Measurements from ENCODE around the gene DSTN.

Gene DSTN

DNA sequence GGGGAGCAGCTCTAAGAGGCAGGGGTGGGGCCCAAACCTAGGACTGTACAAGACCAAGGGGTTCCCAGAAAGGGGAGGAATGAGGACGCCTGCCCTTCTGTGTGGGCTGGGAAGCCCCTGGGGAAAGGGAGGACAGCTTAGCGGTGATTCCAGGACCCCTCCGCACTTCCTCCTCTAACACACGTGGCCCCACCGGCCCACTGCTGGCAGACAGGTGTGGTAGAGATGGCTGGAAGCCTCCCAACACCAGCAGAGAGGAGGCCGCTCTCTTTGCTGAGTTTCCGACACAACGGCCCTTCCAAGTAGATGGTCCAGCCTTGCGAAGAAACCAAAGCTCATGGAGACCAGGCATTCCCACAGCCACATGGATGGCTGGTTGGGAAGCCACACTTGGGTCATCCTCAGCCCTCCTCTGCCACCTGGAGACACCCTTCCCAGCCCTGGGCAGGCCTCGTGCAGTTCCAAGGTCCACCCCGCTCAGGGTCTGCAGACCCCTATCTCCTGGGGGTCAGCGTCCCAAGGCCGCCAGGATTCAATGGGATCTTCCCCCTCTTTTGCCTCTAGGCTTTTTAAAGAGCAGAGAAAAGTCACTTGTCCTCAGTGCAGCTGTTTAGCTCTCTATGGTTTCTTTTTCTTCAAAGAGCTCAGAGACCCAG, 68.2 kb downstream of the DSTN start:
- DNase-seq (ENCODE audit: low spot score) = no peak

DNA sequence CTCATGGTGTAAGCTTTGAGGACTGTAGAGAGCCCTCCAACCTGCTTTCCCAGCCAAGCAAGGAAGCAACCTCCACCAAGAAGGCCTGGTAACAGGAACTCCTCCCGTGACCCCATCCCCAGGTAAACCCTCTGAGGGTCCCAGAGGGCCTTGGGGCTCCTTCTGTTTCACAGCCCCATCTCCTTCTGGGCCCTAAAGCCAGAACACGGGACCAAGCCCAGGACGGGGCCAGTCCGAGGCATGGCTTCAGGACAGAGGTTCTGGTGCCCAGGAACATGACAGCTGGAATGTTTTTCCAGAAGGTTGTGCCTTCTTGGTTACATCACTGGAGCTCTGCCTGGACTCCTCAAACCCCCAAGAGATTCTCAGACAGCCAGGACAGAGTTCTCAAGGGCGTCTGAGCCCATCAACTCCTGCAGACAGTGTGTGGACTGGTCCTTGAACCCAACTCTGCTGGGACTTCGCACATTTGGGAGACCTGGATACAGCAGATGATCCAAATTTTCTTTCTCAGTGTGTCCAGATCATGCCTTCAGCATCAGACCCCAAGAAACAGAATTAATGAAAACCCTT, 69.0 kb downstream of the DSTN start:
- no peak for DNase-seq (ENCODE audit: low spot score)

- no peak for DNase-seq (ENCODE audit: low spot score)
Measured at GRCh38 chr20:17640146-17640874, 70.4 kb downstream of the DSTN start.

GRCh38 chr20:17640875-17641378, 71.1 kb downstream of the DSTN start:
- DNase-seq (ENCODE audit: low spot score) = no peak

DNA sequence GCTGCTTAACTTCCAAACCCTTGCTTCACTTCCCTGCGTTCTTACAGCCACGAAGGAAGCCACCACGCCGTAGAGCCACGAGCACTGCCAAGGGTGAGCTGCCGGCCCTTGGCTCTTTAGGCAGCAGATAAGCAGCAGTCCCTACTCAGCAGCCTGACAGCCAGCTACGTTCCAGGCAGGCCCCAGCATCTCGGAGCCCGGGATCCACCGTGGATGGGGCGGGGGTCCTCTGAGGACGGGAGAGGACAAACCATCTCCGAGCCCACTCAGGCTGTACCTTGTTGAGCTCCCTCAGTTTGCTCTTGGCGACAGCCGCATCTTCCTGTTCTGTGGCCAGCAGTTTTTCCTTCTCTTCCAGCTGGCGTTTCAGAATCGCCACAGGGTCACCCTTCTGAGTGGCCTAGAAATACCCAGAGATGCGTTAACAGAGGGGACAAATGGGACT, 71.7 kb downstream of the DSTN start:
- no peak for DNase-seq (ENCODE audit: low spot score)

DNA sequence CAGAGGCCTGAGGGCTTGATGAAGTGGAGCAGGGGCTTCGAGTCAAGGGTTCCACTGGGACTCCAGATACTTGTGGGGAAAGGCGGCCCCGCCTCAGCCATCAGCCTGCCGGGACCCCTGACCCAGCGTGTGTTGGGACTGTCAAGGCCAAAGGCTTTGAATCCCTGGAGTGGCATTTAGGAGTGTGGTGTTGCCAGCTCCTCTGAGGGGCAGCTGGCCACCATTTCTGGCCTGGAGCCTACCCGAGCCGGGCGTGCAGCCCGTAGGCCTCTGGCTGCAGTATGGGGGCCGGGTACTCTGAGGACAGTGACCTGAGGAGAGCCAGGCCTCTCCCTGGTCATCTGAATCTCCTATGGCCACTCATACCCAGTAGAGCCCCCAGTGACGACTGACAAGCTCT, 72.1 kb downstream of the DSTN start:
- no peak for DNase-seq (ENCODE audit: low spot score)

- no peak for DNase-seq (ENCODE audit: low spot score)
Measured at GRCh38 chr20:17642404-17643269, 72.8 kb downstream of the DSTN start.

DNA sequence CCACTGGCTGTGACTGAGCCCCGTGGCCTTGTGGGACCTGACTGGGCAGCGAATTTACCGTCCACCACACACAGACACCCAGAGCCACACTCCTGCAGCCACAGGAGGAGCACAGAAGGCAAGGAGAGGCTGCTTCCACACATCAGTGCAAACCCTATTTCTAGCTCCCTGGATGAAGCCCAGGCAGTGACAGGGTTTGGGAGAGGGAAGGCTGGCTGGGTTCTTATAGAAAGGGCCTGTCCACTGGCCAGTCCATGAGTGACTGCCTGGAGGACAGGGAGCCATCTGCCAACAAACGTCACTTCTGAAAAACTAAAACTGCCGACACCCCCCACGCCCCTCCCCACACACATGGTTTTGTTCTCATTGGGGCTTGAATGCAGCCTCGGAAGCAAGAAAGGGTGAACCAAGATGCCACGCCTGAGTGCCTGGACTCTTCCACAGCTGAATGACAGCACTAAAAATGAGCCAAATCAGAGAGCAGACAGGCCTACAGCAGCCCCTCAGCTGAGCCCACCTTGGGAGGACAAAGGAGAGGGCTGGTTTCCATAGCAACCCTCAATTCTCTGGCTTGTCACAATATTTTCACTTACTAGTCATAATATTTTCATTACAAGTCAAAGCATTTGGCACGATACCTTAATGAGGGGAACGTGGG, 73.8 kb downstream of the DSTN start:
- DNase-seq (ENCODE audit: low spot score) = no peak

DNA sequence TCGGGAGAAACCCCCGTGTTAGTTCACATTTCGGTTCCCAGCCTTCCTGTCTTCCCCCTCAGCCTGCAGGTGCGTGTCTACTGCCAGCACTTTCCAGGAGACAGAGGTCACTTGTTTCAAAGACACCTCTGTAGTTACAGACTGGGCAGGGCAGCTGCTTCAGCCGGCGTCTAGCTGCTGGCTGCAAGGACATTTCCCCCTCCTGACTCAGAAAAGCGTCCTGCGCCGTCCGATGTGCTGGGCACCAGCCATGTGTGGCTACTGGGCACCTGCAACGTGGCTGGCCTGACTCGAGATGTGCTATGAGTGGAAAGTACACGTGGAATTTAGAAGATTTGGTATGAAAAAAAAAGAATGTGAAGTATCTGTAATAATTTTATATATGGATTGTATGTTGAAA, 74.6 kb downstream of the DSTN start:
- DNase-seq (ENCODE audit: low spot score) = no peak

DNA sequence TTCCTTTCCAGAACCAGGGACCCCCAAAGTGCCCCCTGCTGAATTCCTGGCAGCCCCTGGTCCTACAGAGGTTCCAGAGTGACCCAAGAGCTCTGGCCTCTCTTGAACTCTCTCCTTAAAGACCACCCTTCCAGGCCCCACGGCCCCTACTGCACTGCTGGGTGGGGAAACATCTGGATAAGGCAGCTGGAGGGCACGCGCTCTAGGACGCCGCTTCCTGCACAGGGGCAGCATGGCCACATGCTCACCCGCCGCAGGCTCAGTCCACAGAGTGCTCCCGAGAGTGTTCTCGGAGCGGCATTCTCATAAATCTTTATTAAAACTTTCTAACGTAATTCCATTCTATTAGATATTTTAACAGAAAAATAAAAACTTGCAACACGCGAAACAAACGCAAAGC, 75.1 kb downstream of the DSTN start:
- no peak for DNase-seq (ENCODE audit: low spot score)

DNA sequence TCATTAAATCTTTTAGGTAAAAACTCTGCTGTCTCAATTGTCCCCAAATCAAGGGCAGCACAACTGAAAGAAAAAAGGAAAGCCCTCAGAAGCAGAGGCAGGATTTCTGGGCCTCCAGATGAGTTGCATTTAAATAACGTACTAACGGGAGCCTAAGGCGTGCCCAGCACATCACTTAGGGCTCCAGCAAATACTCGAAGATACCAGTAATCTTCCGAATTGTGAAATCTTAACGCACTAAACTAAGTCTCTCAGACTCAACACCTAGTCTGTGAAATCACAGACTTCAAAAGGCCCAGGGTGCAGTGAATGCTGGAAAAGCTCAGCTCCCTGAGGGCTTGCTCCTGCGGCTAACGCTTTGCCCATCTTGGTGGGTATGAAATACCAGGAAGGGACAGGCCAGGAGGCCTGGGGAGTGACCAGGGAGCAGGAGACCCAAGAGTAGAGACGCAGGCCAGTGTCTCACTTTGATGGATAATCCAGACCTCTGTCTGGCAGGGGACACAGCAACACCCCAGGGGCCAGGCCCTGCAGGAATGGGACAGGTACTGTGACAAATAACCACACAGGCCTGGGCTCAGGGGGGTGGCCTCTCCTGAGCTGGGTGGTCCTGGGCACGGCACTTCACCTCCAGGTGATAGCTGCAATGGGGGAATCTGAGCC, 75.8 kb downstream of the DSTN start:
- no peak for DNase-seq (ENCODE audit: low spot score)

GRCh38 chr20:17646209-17646960, 76.5 kb downstream of the DSTN start:
- DNase-seq (ENCODE audit: low spot score) = no peak

- DNase-seq (ENCODE audit: low spot score) = no peak
Measured at GRCh38 chr20:17646961-17647301, 77.1 kb downstream of the DSTN start.

DNA sequence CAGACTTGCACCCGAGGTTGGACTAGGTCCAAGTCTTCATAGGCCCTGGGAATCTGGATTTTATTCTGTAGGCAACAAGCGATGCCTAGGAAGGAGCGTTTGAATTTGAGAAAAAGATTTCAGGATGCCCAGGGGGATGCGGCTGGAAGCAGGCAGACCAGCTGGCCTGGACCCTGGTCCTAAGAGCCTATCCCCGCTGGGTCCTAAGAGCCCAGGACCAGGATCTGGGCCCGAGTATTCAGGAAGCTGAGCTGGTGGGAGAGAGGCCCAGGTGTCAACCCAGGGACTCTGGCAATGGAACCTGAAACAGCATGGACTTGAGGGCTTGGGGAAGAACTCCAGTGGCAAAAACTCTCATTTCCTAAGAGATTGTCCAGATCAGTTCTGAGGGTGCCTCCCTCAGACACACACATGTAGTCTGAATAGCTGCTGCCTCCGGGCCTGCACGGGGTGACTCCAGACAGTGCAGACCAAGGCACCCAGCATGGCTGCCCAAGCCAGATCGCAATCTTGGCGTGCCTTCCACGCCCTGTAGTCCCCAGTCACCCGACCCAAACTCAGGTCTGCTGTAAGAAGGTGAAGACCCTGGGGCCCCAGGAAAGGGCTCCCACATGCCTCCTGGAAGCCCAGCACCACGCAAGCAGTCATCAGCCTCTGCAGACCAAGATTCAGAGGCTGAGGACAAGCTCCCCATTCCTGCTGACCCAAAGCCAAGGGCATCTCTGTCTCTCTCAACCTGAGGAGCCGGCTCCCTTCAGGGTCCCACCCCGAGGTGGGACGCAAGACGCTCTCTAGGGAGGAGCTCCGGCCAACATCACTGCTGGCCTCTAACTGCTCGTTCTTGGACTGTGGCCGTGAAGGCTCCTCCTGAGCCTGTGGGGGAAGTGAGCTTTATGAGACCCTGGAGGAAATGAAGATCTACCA, 77.8 kb downstream of the DSTN start:
- DNase-seq (ENCODE audit: low spot score) = no peak

GRCh38 chr20:17648315-17648646, 78.4 kb downstream of the DSTN start:
- DNase-seq (ENCODE audit: low spot score) = no peak

- no peak for DNase-seq (ENCODE audit: low spot score)
Measured at GRCh38 chr20:17648791-17649730, 79.2 kb downstream of the DSTN start.

- DNase-seq (ENCODE audit: low spot score) = no peak
Measured at GRCh38 chr20:17650301-17651128, 80.6 kb downstream of the DSTN start.

All from ecto neural progenitor cell (in vitro differentiated cells).